ENCODE data around the gene VEPH1.

The VEPH1 gene

GRCh38 chr3:157479464-157480243, 23.6 kb downstream of the VEPH1 start:
- no peak for TF ChIP-seq CTCF (IDR thresholded peaks at IDR 0.05; ENCODE audit: insufficient read depth, low read length, missing control alignments)
- no peak overlapping the region for H3K4me3 ChIP-seq (ENCODE audit: low read depth, low read length)

DNA sequence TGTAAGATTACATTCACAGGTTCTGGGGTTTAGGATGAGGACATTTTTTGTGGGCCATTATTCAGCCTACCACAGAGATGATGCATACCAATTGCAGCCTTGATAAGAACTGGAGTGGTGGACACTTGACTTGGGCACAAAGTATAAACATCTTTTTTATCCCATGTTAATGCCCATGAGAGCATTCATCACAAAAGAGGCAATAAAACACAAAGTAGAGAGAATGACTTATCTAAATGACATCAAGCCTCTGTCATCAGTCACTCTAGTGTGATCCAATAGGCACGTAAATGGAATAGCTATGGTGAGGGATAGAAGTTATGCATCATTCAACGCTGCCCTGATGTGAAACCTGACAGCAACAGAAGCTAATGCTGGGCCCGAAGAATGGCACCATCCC, 25.8 kb downstream of the VEPH1 start:
- TF ChIP-seq CTCF (IDR thresholded peaks at IDR 0.05; ENCODE audit: insufficient read depth, low read length, missing control alignments) = no peak
- ChIA-PET CTCF (interaction anchor here (1.1 to 1.7 kb wide), 2 partner anchors 13 to 15 kb away, joined by 3 to 11 read pairs; no protein-coding TSS in a partner anchor), POLR2A (no interaction called here)
- no peak for DNase-seq (ENCODE audit: low read depth, low spot score)
- no peak overlapping the region for H3K4me3 ChIP-seq (ENCODE audit: low read depth, low read length)

More at GRCh38 chr3:157479464-157480243, 23.6 kb downstream of the VEPH1 start:
- DNase-seq (ENCODE audit: low read depth, low spot score) = no peak
- POLR2A ChIA-PET = no interaction called here
- CTCF ChIA-PET = interaction anchor here (1.7 kb wide), 1 partner anchor 275 kb away, joined by 3 read pairs; no protein-coding TSS in a partner anchor

DNA sequence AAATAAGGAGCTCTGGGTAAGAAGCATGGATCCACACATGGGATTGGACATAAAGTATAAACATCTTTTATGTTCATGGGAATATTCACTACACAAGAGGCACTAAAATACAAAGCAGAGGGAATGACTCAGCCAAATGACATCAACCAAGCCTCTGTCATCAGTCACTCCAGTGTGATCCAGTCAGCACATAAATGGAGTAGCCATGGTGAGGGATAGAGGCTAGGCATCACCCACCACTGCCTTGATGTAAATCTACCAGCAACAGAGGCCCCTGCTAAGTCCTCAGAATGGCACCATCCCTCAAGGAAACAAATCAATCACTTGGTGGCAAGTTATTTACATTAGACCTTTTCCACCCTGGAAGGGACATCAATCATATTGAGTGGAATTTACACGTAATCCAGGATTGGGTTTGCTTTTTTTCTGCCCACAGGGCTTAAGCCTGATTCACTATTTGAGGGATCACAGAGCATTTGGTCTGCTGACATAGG, 27.2 kb downstream of the VEPH1 start:
- TF ChIP-seq CTCF (IDR thresholded peaks at IDR 0.05; ENCODE audit: insufficient read depth, low read length, missing control alignments) = no peak
- ChIA-PET CTCF (interaction anchor here (1.0 to 1.6 kb wide), 4 partner anchors 38 to 276 kb away, joined by 3 to 6 read pairs (median 5); partner anchors contain the start of gene PTX3), POLR2A (no interaction called here)
- no peak overlapping the region for H3K4me3 ChIP-seq (ENCODE audit: low read depth, low read length)
- DNase-seq (ENCODE audit: low read depth, low spot score) = no peak

DNA sequence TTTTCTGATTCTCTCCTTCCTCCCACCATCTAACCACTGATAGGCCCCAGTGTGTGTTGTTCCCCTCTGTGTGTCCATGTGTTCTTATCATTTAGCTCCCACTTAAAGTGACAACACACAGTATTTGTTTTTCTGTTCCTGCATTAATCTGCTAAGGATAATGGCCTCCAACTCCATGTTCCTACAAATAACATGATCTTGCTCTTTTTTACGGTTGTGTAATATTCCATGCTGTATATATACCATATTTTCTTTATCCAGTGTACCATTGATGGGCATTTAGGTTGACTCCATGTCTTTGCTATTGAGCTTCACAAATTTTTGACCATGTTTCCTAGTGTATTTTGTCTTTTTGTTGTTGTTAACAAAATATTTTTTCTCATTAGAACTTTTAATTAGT, 30.6 kb downstream of the VEPH1 start:
- POLR2A ChIA-PET = no interaction called here
- no peak for DNase-seq (ENCODE audit: low read depth, low spot score)
- CTCF ChIA-PET = interaction anchor here (1.2 to 1.4 kb wide), 2 partner anchors 21 to 35 kb away, joined by 3 to 7 read pairs; no protein-coding TSS in a partner anchor
- no peak for TF ChIP-seq CTCF (IDR thresholded peaks at IDR 0.05; ENCODE audit: insufficient read depth, low read length, missing control alignments)
- no peak overlapping the region for H3K4me3 ChIP-seq (ENCODE audit: low read depth, low read length)

GRCh38 chr3:157471064-157471463, 32.2 kb downstream of the VEPH1 start:
- no peak for DNase-seq (ENCODE audit: low read depth, low spot score)
- CTCF ChIA-PET = interaction anchor here (0.6 kb wide), 1 partner anchor 22 kb away, joined by 3 read pairs; no protein-coding TSS in a partner anchor
- TF ChIP-seq CTCF (IDR thresholded peaks at IDR 0.05; ENCODE audit: insufficient read depth, low read length, missing control alignments) = no peak
- H3K4me3 ChIP-seq (ENCODE audit: low read depth, low read length) = no peak overlapping the region
- POLR2A ChIA-PET = no interaction called here

- ChIA-PET POLR2A (no interaction called here), CTCF (interaction anchor here (0.6 kb wide), 1 partner anchor 23 kb away, joined by 3 read pairs; no protein-coding TSS in a partner anchor)
- no peak for TF ChIP-seq CTCF (IDR thresholded peaks at IDR 0.05; ENCODE audit: insufficient read depth, low read length, missing control alignments)
- no peak for DNase-seq (ENCODE audit: low read depth, low spot score)
- H3K4me3 ChIP-seq (ENCODE audit: low read depth, low read length) = no peak overlapping the region
These were observed 33.5 kb downstream of the VEPH1 start for GRCh38 chr3:157469561-157470294.

Data from AG04449 (cell line).